SK-N-MC (cell line): Measurements from ENCODE around the gene LENEP.

ENCODE experiments used
- EZH2 ChIP-seq: fragments of 200-600 bp; sonication (generic); IDR thresholded peaks from one replicate; pipeline ENCODE4 v1.6.1; 2017; ENCODE audit warnings: antibody characterized with exemption
- POLR2AphosphoS5 ChIP-seq: IDR thresholded peaks from 2 replicates; pipeline ENCODE4 v1.6.1; 2012; ENCODE audit warnings: mild to moderate bottlenecking, low read depth, low read length, borderline replicate concordance

- no peak for TF ChIP-seq POLR2AphosphoS5
- TF ChIP-seq EZH2: no peak
Observed at GRCh38 chr1:154975409-154976059, 17.9 kb upstream of the LENEP start.
